NT2/D1 (cell line): ENCODE data around the gene MGAT5B.

Experiments
- YY1 ChIP-seq: IDR thresholded peaks from 2 replicates; pipeline ENCODE4 v1.6.1; 2011; ENCODE audit not compliant: insufficient read length, insufficient read depth
- ZNF274 ChIP-seq: IDR thresholded peaks from 2 replicates; pipeline ENCODE4 v1.6.1; 2011; ENCODE audit warnings: mild to moderate bottlenecking, low read depth, low read length

GRCh38 chr17:76900723-76901122, 32.5 kb downstream of the MGAT5B start:
- no peak for TF ChIP-seq YY1
- TF ChIP-seq ZNF274: no peak
